Thyroid gland (tissue), 4 donors: ENCODE data around the gene DNER.

Source experiments
- CTCF ChIP-seq, 6 experiments: fragments of 200-600 bp in 3 of 6; fragments of 450-650 bp in 3 of 6; sonication (generic) in 3 of 6; IDR thresholded peaks; one replicate each; pipeline ENCODE4 v1.5.1; 2016 to 2019; ENCODE audit warnings: antibody characterized with exemption in 6 of 6, mild to moderate bottlenecking in 2 of 6, inconsistent platforms in 1 of 6, moderate library complexity in 1 of 6
- POLR2A ChIP-seq, 2 donors: fragments of 450-650 bp; IDR thresholded peaks; one replicate each; pipeline ENCODE4 v1.6.1; 2017; ENCODE audit warnings: antibody characterized with exemption in 2 of 2, mild to moderate bottlenecking in 2 of 2, moderate library complexity in 1 of 2

DNA sequence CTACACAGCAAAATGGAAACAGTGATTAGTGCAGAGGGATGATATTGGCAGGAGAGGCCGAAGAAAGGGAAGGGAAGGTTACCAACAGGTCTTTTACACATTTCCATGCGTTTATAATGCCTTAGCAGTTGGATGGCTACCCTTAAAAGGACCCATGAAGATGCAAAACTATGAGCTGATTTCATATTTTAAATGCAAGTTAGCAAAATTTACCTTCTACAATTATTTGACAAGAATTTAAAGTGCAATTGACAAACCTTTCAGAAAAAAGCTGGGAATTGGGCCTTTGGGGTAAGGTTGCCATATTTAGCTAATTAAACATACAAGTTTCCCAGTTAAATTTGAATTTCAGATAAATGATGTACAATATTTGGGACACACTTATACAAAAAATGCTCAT lies 13.3 kb downstream of the DNER start:
- no peak for TF ChIP-seq CTCF (IDR thresholded peaks at IDR 0.05)
- no peak for TF ChIP-seq POLR2A (IDR thresholded peaks at IDR 0.05)
